GM18520 (cell line): Measurements from ENCODE around the gene C20orf204.

Source experiments
- ATAC-seq: cut with Tn5 transposase; IDR thresholded peaks from one replicate; pipeline ENCODE4 v1.9.1; 2021; ENCODE audit not compliant: unreplicated experiment

C20orf204 gene

GRCh38 chr20:64055396-64055892 lies 19.5 kb downstream of the C20orf204 start:
- no peak for ATAC-seq

- no peak for ATAC-seq
Measured at GRCh38 chr20:64055893-64056638, 20.1 kb downstream of the C20orf204 start.

- ATAC-seq: no peak
Measured at GRCh38 chr20:64056639-64056888, 20.6 kb downstream of the C20orf204 start.

- ATAC-seq: no peak
Measured at GRCh38 chr20:64056889-64057627, 21.1 kb downstream of the C20orf204 start.

GRCh38 chr20:64057628-64058498 lies 21.9 kb downstream of the C20orf204 start:
- no peak for ATAC-seq

GRCh38 chr20:64058536-64058935 lies 22.6 kb downstream of the C20orf204 start:
- no peak for ATAC-seq

- no peak for ATAC-seq
Measured at GRCh38 chr20:64062276-64062595, 26.3 kb downstream of the C20orf204 start.

GRCh38 chr20:64062596-64063388 lies 26.8 kb downstream of the C20orf204 start, which contains the start of gene TCEA2:
TCEA2 (plus strand) TSS chr20:64063198; CDS start chr20:64063313, 115 bp downstream.
- peak; percentile 74 for ATAC-seq

- ATAC-seq: no peak
Measured at GRCh38 chr20:64063389-64064144, 27.6 kb downstream of the C20orf204 start.

- ATAC-seq: no peak
Measured at GRCh38 chr20:64064145-64064698, 28.2 kb downstream of the C20orf204 start.

- ATAC-seq: no peak
Measured at GRCh38 chr20:64065062-64065973, 29.3 kb downstream of the C20orf204 start.

- ATAC-seq: peak; percentile 35
Measured at GRCh38 chr20:64065974-64066343, 30.0 kb downstream of the C20orf204 start.

GRCh38 chr20:64067005-64067632 lies 31.1 kb downstream of the C20orf204 start:
- no peak for ATAC-seq

GRCh38 chr20:64067733-64068307 lies 31.8 kb downstream of the C20orf204 start:
- ATAC-seq: no peak

- ATAC-seq: no peak
Measured at GRCh38 chr20:64068386-64069208, 32.6 kb downstream of the C20orf204 start.

- ATAC-seq: no peak
Measured at GRCh38 chr20:64069209-64069613, 33.2 kb downstream of the C20orf204 start.

- no peak for ATAC-seq
Measured at GRCh38 chr20:64069614-64070243, 33.7 kb downstream of the C20orf204 start.
